GM23338 (cell line): ENCODE measurements around the gene LGALS1. TPM values are rescaled to one million over a fixed set of nuclear protein-coding genes. Genes with fewer than 3 reads are reported as not detected.

Source experiments
- ATAC-seq: fragments of 200-7000 bp; cut with Tn5 transposase; 3 replicates; pipeline ENCODE4 v1.9.1; 2020
- DNase-seq: peaks from one replicate; pipeline ENCODE4 v3.0.0-alpha.2; 2015; ENCODE audit warnings: low spot score
- H2AFZ ChIP-seq: fragments of 200-600 bp; sonication (generic); 2 replicates; pipeline ENCODE4 v1.8.0; 2016; ENCODE audit warnings: antibody characterized with exemption, mild to moderate bottlenecking, moderate library complexity
- H3F3A ChIP-seq: fragments of 200-600 bp; sonication (generic); replicated peaks from 2 replicates; pipeline ENCODE4 v1.8.0; 2017; ENCODE audit warnings: antibody characterized with exemption, mixed run types, low read depth
- H3K27ac ChIP-seq: fragments of 200-600 bp; sonication (generic); 2 replicates; pipeline ENCODE4 v1.6.1; 2016; ENCODE audit warnings: low read depth
- H3K27me3 ChIP-seq: fragments of 200-600 bp; sonication (generic); 2 replicates; pipeline ENCODE4 v1.8.0; 2016; ENCODE audit warnings: mild to moderate bottlenecking, mixed run types, moderate library complexity; ENCODE audit not compliant: insufficient read depth
- H3K36me3 ChIP-seq: fragments of 200-600 bp; sonication (generic); 2 replicates; pipeline ENCODE4 v1.8.0; 2016; ENCODE audit warnings: mild to moderate bottlenecking; ENCODE audit not compliant: insufficient read depth
- H3K4me1 ChIP-seq: fragments of 200-600 bp; sonication (generic); 2 replicates; pipeline ENCODE4 v1.8.0; 2016; ENCODE audit warnings: mild to moderate bottlenecking, moderate library complexity; ENCODE audit not compliant: insufficient read depth
- H3K4me2 ChIP-seq: fragments of 200-600 bp; sonication (generic); 2 replicates; pipeline ENCODE4 v1.7.1; 2017; ENCODE audit warnings: mixed run types
- H3K4me3 ChIP-seq: fragments of 200-600 bp; sonication (generic); 2 replicates; pipeline ENCODE4 v1.6.1; 2016; ENCODE audit warnings: mixed run types
- H3K79me2 ChIP-seq: fragments of 200-600 bp; sonication (generic); replicated peaks from 2 replicates; pipeline ENCODE4 v1.8.0; 2017; ENCODE audit warnings: mild to moderate bottlenecking; ENCODE audit not compliant: insufficient read depth
- H3K9me2 ChIP-seq: fragments of 200-600 bp; sonication (generic); 2 replicates; pipeline ENCODE4 v1.8.0; 2017; ENCODE audit not compliant: insufficient read depth
- H4K20me1 ChIP-seq: fragments of 200-600 bp; sonication (generic); replicated peaks from 2 replicates; pipeline ENCODE4 v1.8.0; 2017; ENCODE audit warnings: mild to moderate bottlenecking; ENCODE audit not compliant: insufficient read depth
- H3K27ac Mint-ChIP-seq: 2 replicates; pipeline ENCODE4 v1.8.0; 2020; ENCODE audit warnings: inconsistent platforms, mild to moderate bottlenecking, moderate library complexity, mixed read lengths
- H3K27me3 Mint-ChIP-seq: 3 replicates; pipeline ENCODE4 v1.8.0; 2022; ENCODE audit warnings: low read depth, mild to moderate bottlenecking, moderate library complexity, mixed read lengths, inconsistent platforms; ENCODE audit not compliant: insufficient read depth, poor library complexity
- H3K36me3 Mint-ChIP-seq: 3 replicates; pipeline ENCODE4 v1.8.0; 2021; ENCODE audit warnings: low read depth, mild to moderate bottlenecking, inconsistent platforms, moderate library complexity, mixed read lengths
- H3K4me1 Mint-ChIP-seq: 3 replicates; pipeline ENCODE4 v1.8.0; 2020; ENCODE audit warnings: mild to moderate bottlenecking, inconsistent platforms, mixed read lengths
- H3K4me3 Mint-ChIP-seq: 3 replicates; pipeline ENCODE4 v1.8.0; 2021; ENCODE audit warnings: moderate library complexity, mild to moderate bottlenecking, inconsistent platforms, mixed read lengths
- H3K9me3 Mint-ChIP-seq: 3 replicates; pipeline ENCODE4 v1.8.0; 2020; ENCODE audit warnings: moderate library complexity, mild to moderate bottlenecking, inconsistent platforms, mixed read lengths
- CREB1 ChIP-seq: fragments of 250-450 bp; sonication (Bioruptor Pico); IDR thresholded peaks from 2 replicates; pipeline ENCODE4 v1.5.0; 2020; ENCODE audit warnings: low read depth, mild to moderate bottlenecking, moderate library complexity
- ETS1 ChIP-seq: IDR thresholded peaks from 2 replicates; pipeline ENCODE4 v1.6.1; 2016; ENCODE audit warnings: antibody characterized with exemption
- EZH2phosphoT487 ChIP-seq: fragments of 200-600 bp; sonication (generic); IDR thresholded peaks from one replicate; pipeline ENCODE4 v1.8.1; 2018; ENCODE audit warnings: antibody characterized with exemption; ENCODE audit not compliant: unreplicated experiment
- JUNB ChIP-seq: IDR thresholded peaks from one replicate; pipeline ENCODE4 v1.6.1; 2016; ENCODE audit warnings: antibody characterized with exemption; ENCODE audit not compliant: unreplicated experiment
- NANOG ChIP-seq: IDR thresholded peaks from 2 replicates; pipeline ENCODE4 v1.6.1; 2016; ENCODE audit warnings: antibody characterized with exemption, borderline replicate concordance
- REST ChIP-seq: IDR thresholded peaks from one replicate; pipeline ENCODE4 v1.6.1; 2018; ENCODE audit warnings: antibody characterized with exemption; ENCODE audit not compliant: unreplicated experiment
- STAT1 ChIP-seq: IDR thresholded peaks from one replicate; pipeline ENCODE4 v1.6.1; 2016; ENCODE audit warnings: antibody characterized with exemption; ENCODE audit not compliant: unreplicated experiment
- ZNF114 ChIP-seq: fragments of 250-450 bp; sonication (Bioruptor Pico); IDR thresholded peaks from 2 replicates; pipeline ENCODE4 v1.5.0; 2020; ENCODE audit warnings: mild to moderate bottlenecking, moderate library complexity
- ZNF462 ChIP-seq: fragments of 250-450 bp; sonication (Bioruptor Pico); IDR thresholded peaks from 2 replicates; pipeline ENCODE4 v1.5.0; 2020; ENCODE audit warnings: mild to moderate bottlenecking, moderate library complexity
- polyA plus RNA-seq: library from polyadenylated mRNA; unstranded; fragments of >200 nt; fragmentation: Nextera tagmentation; extraction: Ambion mirVana; gene quantifications from 2 replicates; pipeline ENCODE4 v1.2.1, GENCODE V29; 2016
- total RNA-seq: library from RNA; depleted of rRNA; stranded (reverse); fragments of >200 nt; shearing (Covaris generic); gene quantifications from 2 replicates; pipeline ENCODE4 v1.2.3, GENCODE V29; 2014

Gene LGALS1
- total and polyA plus RNA-seq, 2 experiments from 2014 or later: 31.2 to 62.5 TPM

- Mint-ChIP-seq H3K27me3 (peaks cover 8% of the 10 kb centered on the region), H3K9me3 (no peaks in the 10 kb centered on the region), H3K36me3 (peaks cover 43% of the 10 kb centered on the region), H3K27ac (no peak overlapping the region), H3K4me1 (peaks cover 8% of the 10 kb centered on the region), H3K4me3 (no peak overlapping the region)
- Histone ChIP-seq H3K4me2 (no peak overlapping the region), H3K36me3 (peaks cover 2% of the 10 kb centered on the region; the same call in 1 of the 2 replicates), H3K9me2 (no peaks in the 10 kb centered on the region), H3K79me2 (no peaks in the 10 kb centered on the region), H3K27ac (no peak overlapping the region), H3K4me3 (no peak overlapping the region), H3K4me1 (no peaks in the 10 kb centered on the region), H3K27me3 (no peaks in the 10 kb centered on the region), H2AFZ (no peak overlapping the region), H3F3A (no peaks in the 10 kb centered on the region), H4K20me1 (no peaks in the 10 kb centered on the region)
- DNase-seq (no peak), ATAC-seq (no peak)
- no peak for TF ChIP-seq ETS1
- no peak for TF ChIP-seq ZNF114 (CRISPR knock-in tag)
- no peak for TF ChIP-seq STAT1
- TF ChIP-seq CREB1 (CRISPR knock-in tag): no peak
- no peak for TF ChIP-seq NANOG
- no peak for TF ChIP-seq JUNB
Observed at GRCh38 chr22:37711490-37711889, 36.1 kb downstream of the LGALS1 start.

GRCh38 chr22:37713761-37714160 is 38.3 kb downstream of the LGALS1 start:
- Mint-ChIP-seq H3K4me1 (peaks cover 4% of the 10 kb centered on the region), H3K36me3 (peaks cover 48% of the 10 kb centered on the region), H3K27me3 (peaks cover 9% of the 10 kb centered on the region), H3K4me3 (no peak overlapping the region), H3K27ac (no peak overlapping the region), H3K9me3 (no peaks in the 10 kb centered on the region)
- H2AFZ ChIP-seq: no peak overlapping the region
- ATAC-seq (no peak), DNase-seq (no peak)
- no peaks in the 10 kb centered on the region for H4K20me1 ChIP-seq
- no peaks in the 10 kb centered on the region for H3F3A ChIP-seq
- H3K4me3 ChIP-seq: no peak overlapping the region
- no peak overlapping the region for H3K27ac ChIP-seq
- H3K4me1 ChIP-seq: no peaks in the 10 kb centered on the region
- H3K79me2 ChIP-seq: no peaks in the 10 kb centered on the region
- H3K9me2 ChIP-seq: no peaks in the 10 kb centered on the region
- no peak overlapping the region for H3K4me2 ChIP-seq
- no peaks in the 10 kb centered on the region for H3K27me3 ChIP-seq
- H3K36me3 ChIP-seq: peaks cover 4% of the 10 kb centered on the region; the same call in 1 of the 2 replicates
- TF ChIP-seq EZH2phosphoT487: no peak
- TF ChIP-seq NANOG: no peak
- no peak for TF ChIP-seq ZNF462 (CRISPR knock-in tag)
- no peak for TF ChIP-seq JUNB
- TF ChIP-seq REST: no peak
- TF ChIP-seq CREB1 (CRISPR knock-in tag): no peak
- TF ChIP-seq ZNF114 (CRISPR knock-in tag): no peak
- no peak for TF ChIP-seq ETS1
- TF ChIP-seq STAT1: no peak
